Fibroblast of lung (primary cell): ENCODE results near the gene DSG2. TPM values are rescaled to one million over a fixed set of nuclear protein-coding genes. Genes with fewer than 3 reads are reported as not detected.

Experiments
- DNase-seq, 2 donors: peaks; one replicate each; pipeline versions ENCODE4 v3.0.0 to v3.0.0-alpha.2; 2010; ENCODE audit warnings: low read depth in 2 of 2
- H2AFZ ChIP-seq: 2 replicates; pipeline ENCODE4 v1.5.1; 2012; ENCODE audit warnings: low read length, control low read depth, inconsistent platforms
- H3K27ac ChIP-seq: 2 replicates; pipeline ENCODE4 v1.5.1; 2011; ENCODE audit warnings: low read length, control low read depth; ENCODE audit not compliant: insufficient read depth
- H3K27me3 ChIP-seq: 2 replicates; pipeline ENCODE4 v1.5.1; 2011; ENCODE audit warnings: mild to moderate bottlenecking, low read length; ENCODE audit not compliant: control insufficient read depth, insufficient read depth
- H3K36me3 ChIP-seq: 2 replicates; pipeline ENCODE4 v1.5.1; 2011; ENCODE audit warnings: low read length; ENCODE audit not compliant: control insufficient read depth, insufficient read depth
- H3K4me1 ChIP-seq: 2 replicates; pipeline ENCODE4 v1.5.1; 2011; ENCODE audit warnings: low read length; ENCODE audit not compliant: control insufficient read depth, insufficient read depth; ENCODE audit errors: extremely low read depth
- H3K4me2 ChIP-seq: 2 replicates; pipeline ENCODE4 v1.5.1; 2011; ENCODE audit warnings: low read length, control low read depth; ENCODE audit not compliant: insufficient read depth; ENCODE audit errors: extremely low read depth
- H3K4me3 ChIP-seq, 4 experiments: fragments of 200-600 bp in 1 of 4; sonication (generic) in 1 of 4; replicated peaks in 1 of 4; 2 replicates each; pipeline ENCODE4 v1.5.1; 2011 to 2016; ENCODE audit warnings: low read length in 4 of 4, low read depth in 3 of 4, mild to moderate bottlenecking in 3 of 4, control low read depth in 2 of 4, inconsistent platforms in 1 of 4, mixed read lengths in 1 of 4; ENCODE audit not compliant: insufficient read depth in 1 of 4; ENCODE audit errors: control extremely low read depth in 1 of 4
- H3K79me2 ChIP-seq: 2 replicates; pipeline ENCODE4 v1.5.1; 2012; ENCODE audit warnings: mild to moderate bottlenecking, low read length, inconsistent platforms; ENCODE audit not compliant: control insufficient read depth, insufficient read depth
- H3K9ac ChIP-seq: 2 replicates; pipeline ENCODE4 v1.5.1; 2011; ENCODE audit warnings: mild to moderate bottlenecking, low read length, control low read depth; ENCODE audit not compliant: insufficient read depth
- H3K9me3 ChIP-seq: 2 replicates; pipeline ENCODE4 v1.5.1; 2012; ENCODE audit warnings: low read depth, low read length; ENCODE audit not compliant: control insufficient read depth, insufficient read depth
- H4K20me1 ChIP-seq: 2 replicates; pipeline ENCODE4 v1.5.1; 2011; ENCODE audit warnings: low read length; ENCODE audit not compliant: control insufficient read depth, insufficient read depth; ENCODE audit errors: extremely low read depth
- EZH2 ChIP-seq: IDR thresholded peaks from 2 replicates; pipeline ENCODE4 v1.5.1; 2012; ENCODE audit warnings: low read length, control low read depth, mild to moderate bottlenecking; ENCODE audit errors: missing control alignments
- polyA plus RNA-seq, 2 donors: library from polyadenylated mRNA; depleted of rRNA in 1 of 2; stranded (reverse) in 1 of 2; unstranded in 1 of 2; fragments of >200 nt; gene quantifications; 2 replicates each; pipeline ENCODE4 v1.2.1, GENCODE V29; 2011 to 2012; ENCODE audit warnings: missing spikeins in 1 of 2
- total RNA-seq: library from RNA; depleted of rRNA; stranded (reverse); fragments of >200 nt; gene quantifications from 2 replicates; pipeline ENCODE4 v1.2.1, GENCODE V29; 2014
- TF ChIP-seq, protein P1 (sequence below), 2 donors: IDR thresholded peaks in 1 of 2; conservative IDR thresholded peaks in 1 of 2; 1 replicate in 1 of 2; 2 replicates in 1 of 2; pipeline ENCODE4 v1.5.1; 2011 to 2012; ENCODE audit warnings: low read length in 2 of 2, control low read depth in 1 of 2, inconsistent platforms in 1 of 2, low read depth in 1 of 2, mild to moderate bottlenecking in 1 of 2

DSG2 gene
- total and polyA plus RNA-seq, 2 donors (not counting 1 experiment from before 2014, with no cell fraction given), result 0.33 to 1.1 TPM

DNA sequence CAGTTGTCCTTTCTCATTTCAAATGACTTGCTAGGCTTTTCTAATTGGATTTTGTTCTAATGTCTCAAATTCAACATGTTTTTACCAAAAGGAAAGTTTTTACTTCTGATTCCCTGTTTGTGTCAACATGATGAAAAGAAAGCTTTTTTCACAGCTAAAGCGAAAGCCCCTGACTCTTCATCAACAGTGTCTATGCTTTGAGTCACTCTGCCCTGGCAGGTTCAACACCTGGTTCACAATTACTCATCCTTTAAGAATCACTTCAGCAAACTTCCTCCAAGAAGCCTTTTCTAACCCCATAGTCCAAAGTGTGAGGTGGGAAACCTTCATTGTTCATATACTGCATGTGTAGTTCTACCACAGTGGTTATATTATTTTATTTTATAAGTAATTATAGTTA is 7.6 kb upstream of the DSG2 start:
- DNase-seq, result peak in 1 of 2 donors; percentile 59
- no peak overlapping the region for H3K9ac ChIP-seq

DNA sequence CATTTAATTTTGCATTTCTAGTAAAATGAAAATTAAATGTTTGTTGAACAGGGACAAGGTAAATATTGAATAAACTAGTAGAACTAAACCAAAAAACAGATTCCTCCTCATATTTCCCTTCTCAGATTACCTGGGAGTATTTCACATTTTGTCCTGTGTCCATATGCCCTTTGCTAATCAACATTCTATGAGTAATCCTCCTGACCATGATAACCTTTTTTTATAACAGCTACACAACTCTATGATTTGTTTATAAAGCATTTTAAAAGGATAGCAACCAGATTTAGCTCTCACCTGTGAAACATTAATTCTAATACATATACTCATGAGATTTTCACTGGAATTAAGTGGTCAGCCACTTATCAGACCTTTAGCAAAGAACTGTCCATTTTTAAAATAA is 7.1 kb upstream of the DSG2 start:
- Histone ChIP-seq H3K36me3 (no peaks in the 10 kb centered on the region), H3K4me3 (no peak overlapping the region), H4K20me1 (no peaks in the 10 kb centered on the region), H3K27me3 (no peaks in the 10 kb centered on the region), H3K79me2 (no peaks in the 10 kb centered on the region), H3K4me1 (no peaks in the 10 kb centered on the region), H3K9me3 (no peaks in the 10 kb centered on the region), H3K9ac (no peak overlapping the region), H2AFZ (no peak overlapping the region), H3K27ac (no peak overlapping the region), H3K4me2 (no peak overlapping the region)
- TF ChIP-seq, protein P1, sequence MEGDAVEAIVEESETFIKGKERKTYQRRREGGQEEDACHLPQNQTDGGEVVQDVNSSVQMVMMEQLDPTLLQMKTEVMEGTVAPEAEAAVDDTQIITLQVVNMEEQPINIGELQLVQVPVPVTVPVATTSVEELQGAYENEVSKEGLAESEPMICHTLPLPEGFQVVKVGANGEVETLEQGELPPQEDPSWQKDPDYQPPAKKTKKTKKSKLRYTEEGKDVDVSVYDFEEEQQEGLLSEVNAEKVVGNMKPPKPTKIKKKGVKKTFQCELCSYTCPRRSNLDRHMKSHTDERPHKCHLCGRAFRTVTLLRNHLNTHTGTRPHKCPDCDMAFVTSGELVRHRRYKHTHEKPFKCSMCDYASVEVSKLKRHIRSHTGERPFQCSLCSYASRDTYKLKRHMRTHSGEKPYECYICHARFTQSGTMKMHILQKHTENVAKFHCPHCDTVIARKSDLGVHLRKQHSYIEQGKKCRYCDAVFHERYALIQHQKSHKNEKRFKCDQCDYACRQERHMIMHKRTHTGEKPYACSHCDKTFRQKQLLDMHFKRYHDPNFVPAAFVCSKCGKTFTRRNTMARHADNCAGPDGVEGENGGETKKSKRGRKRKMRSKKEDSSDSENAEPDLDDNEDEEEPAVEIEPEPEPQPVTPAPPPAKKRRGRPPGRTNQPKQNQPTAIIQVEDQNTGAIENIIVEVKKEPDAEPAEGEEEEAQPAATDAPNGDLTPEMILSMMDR (conservative IDR thresholded peaks at IDR 0.05 in 1 of 2, IDR thresholded peaks at IDR 0.05 in 1 of 2; ENCODE audit: low read depth in 1 of 2, low read length in 2 of 2), result no peak
- no peak for TF ChIP-seq EZH2
- DNase-seq, result no peak

More for the DNA sequence above, 7.6 kb upstream of the DSG2 start:
- no peaks in the 10 kb centered on the region for H3K27me3 ChIP-seq
- H4K20me1 ChIP-seq, result no peaks in the 10 kb centered on the region
- H2AFZ ChIP-seq, result no peak overlapping the region
- H3K36me3 ChIP-seq, result no peaks in the 10 kb centered on the region
- no peaks in the 10 kb centered on the region for H3K4me1 ChIP-seq
- H3K4me3 ChIP-seq, result no peak overlapping the region
- H3K4me2 ChIP-seq, result no peak overlapping the region
- no peaks in the 10 kb centered on the region for H3K79me2 ChIP-seq
- H3K9me3 ChIP-seq, result no peaks in the 10 kb centered on the region
- no peak for TF ChIP-seq EZH2
- TF ChIP-seq, protein P1 (conservative IDR thresholded peaks at IDR 0.05 in 1 of 2, IDR thresholded peaks at IDR 0.05 in 1 of 2; ENCODE audit: low read depth in 1 of 2, low read length in 2 of 2), result no peak
- no peak overlapping the region for H3K27ac ChIP-seq

DNA sequence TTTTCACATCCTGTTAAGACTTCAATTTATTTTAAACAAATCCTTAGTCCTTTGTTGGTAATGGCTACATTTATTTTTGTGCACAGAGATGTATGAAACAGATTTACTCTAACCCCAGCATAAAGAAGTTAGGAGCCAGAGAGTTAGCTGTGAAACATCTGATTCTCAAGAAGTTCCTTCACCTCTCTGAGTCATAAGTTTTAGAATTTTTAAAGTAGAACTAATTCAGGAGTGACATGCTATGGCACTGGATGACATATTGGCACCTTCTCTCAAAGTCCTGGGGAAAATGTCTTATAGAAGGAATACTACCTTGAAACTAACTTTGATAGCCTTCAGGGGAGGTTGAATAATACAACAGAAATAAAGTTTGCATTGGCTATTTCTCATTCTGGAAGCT is 6.4 kb upstream of the DSG2 start:
- H4K20me1 ChIP-seq, result no peaks in the 10 kb centered on the region
- no peak overlapping the region for H2AFZ ChIP-seq
- H3K4me2 ChIP-seq, result no peak overlapping the region
- H3K36me3 ChIP-seq, result no peaks in the 10 kb centered on the region
- H3K9ac ChIP-seq, result no peak overlapping the region
- H3K9me3 ChIP-seq, result no peaks in the 10 kb centered on the region
- H3K27ac ChIP-seq, result no peak overlapping the region
- H3K4me3 ChIP-seq, result no peak overlapping the region
- TF ChIP-seq, protein P1 (conservative IDR thresholded peaks at IDR 0.05 in 1 of 2, IDR thresholded peaks at IDR 0.05 in 1 of 2; ENCODE audit: low read depth in 1 of 2, low read length in 2 of 2), result no peak
- TF ChIP-seq EZH2, result no peak
- H3K27me3 ChIP-seq, result no peaks in the 10 kb centered on the region
- H3K4me1 ChIP-seq, result no peaks in the 10 kb centered on the region
- no peaks in the 10 kb centered on the region for H3K79me2 ChIP-seq
- no peak for DNase-seq
